C1 segment of cervical spinal cord (tissue), 14 donors: Measurements from ENCODE around the gene RAB22A.

Source experiments
- DNase-seq, 14 donors: peaks; one replicate each; lab custom pipeline; 2025; lab: John Stamatoyannopoulos, UW

The RAB22A gene, protein sequence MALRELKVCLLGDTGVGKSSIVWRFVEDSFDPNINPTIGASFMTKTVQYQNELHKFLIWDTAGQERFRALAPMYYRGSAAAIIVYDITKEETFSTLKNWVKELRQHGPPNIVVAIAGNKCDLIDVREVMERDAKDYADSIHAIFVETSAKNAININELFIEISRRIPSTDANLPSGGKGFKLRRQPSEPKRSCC

DNA sequence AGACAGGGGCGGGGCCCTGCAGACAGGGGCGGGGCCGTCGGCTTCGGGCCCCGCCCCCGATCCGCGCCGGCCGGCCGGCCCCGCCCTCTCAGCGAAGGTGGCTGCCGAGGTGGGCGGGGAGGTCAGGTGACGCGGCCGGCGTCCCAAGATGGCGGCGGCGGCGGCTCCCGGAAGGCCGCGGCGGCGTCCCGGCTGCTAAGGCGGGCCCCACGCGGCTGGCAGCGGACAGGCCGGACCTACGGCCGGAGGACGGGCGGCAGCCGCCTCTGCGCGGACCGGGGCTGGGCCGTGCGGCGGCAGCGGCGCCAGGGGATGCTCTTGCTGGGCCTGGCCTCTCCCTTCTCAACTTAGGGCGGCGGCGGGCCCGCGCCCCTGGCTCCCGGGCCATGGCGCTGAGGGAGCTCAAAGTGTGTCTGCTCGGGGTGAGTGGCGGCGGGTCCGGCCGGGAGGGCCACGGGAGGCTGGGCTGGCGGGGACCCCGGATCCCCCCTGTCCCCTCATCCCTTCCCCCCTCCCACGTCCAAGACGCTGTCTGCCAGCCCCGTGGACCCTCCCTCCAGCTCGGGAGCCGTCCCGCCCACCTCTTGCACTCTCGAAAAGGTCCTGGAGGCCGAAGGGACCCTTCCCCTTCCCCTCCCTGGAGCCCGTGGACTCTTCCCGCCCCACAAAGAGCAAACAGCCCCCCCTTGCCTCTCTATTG lies at the start of gene RAB22A:
TSS of gene RAB22A (plus strand) at position 125 of the 700 bp plus-strand sequence. CDS start at position 387, 262 bp downstream.
- DNase-seq: peak in 13 of 14 donors; percentile 23 to 82 (median 51)

DNA sequence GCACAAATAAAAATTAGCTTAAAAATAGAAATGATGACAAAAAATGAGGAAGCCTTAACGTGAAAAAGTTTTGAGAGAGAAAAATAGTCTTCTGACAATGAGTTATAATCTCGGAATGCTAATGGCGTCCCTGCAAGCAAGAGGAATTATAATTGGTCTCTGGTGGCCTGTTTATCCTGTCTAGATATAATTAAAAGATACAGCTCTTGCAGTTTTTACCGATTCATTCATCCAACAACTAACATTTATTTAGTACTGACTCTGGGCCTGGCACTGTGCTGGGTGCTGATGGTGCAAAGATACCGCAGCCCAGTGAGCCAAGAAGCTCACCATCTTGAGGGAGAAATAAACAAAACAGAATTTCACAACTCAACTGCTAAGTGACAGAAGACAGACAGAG lies 49.5 kb upstream of the RAB22A start:
- DNase-seq: no peak

DNA sequence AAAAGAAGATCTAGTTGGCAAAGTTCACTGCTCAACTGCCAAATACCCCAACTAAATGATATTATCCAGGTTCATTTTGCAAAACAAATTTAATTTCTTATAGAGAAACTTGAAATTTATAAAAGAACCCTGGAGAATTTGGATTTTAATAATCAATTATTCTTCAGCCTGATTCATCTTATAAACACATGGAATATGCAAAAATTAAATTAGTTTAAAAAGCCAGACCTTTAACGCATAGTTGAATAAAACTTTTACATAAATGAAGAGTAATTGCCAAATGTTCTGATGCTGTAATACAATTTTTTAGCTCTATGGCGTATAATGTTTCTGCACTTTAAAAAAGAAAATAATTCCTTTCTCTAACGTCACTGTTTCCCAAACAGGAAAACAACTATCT lies 47.9 kb upstream of the RAB22A start:
- DNase-seq: no peak

DNA sequence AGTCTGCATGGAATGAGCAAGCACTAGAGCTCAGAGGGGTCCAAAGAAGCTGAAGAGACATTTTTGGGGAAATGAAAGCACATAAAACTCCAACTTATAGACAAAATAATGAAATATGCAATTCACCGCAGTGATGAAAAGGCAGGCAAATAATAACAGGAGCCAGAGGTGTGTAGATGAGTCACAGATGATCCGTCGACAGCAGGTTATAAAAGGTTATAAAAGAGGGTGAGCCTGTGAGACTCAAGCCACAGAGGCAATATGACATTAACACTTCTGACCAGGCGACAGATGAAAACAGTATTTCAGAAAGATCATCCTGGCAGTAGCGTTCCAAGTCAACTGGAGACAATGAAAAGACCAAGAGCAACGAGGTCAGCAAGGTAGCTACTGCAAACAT lies 45.2 kb upstream of the RAB22A start:
- DNase-seq: no peak

DNA sequence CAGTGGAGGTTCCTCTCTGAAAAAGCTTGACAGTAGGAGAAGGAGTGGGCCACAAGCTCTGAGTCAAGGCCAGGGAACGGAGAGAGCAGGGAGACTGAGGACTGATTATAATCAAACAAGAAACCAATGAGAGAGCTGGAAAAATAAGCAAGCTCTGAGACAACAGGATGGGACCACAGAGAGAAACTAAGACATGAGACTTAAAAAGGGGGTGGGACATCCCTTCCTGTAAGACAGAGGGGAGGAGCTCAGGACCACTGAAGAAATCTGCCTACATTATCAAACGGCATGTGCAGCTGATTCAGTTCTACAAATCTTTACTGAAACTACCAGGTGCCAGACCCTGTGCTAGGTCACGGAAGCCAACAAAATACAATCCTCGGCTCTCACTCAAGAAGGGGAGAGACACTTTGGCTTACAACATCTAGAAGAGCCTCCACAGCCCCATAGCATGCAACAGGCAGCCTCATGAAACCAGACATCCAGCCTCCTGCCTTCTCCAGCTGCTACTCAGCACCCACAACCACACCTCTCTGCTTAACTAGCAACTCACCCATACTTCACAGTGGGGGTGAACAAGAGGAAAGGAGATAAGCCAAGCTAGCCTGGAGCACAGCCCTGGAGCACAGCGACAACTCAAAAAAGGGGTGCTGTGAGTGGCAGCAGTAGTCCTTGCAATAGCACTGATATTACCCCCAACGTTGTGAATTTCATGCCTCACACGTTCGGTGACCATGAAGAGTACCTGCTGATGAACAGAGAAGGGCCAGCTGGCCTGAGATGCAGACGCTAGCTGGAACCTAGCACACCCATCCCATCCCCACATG lies 41.9 kb upstream of the RAB22A start:
- no peak for DNase-seq

DNA sequence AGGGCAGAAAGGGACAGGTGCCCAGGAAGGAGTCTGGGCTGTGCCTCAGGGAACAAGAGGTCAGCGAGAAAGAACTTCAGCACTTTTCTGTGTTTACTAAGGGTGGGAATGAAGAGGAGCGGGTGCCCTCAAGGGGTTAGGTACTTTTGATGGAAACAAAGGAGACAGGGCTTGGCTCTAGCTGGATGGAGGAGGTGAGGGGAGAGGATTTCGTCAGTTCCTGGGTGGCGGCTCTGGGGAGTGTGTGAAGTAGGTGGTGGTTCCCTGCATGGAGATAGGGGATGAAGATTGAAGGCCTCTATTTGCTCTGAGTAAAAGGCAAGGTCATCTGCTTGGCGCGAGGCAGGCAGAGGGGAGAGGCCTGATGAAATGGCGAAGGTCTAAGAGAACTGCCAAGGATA lies 41.1 kb upstream of the RAB22A start:
- DNase-seq: no peak

DNA sequence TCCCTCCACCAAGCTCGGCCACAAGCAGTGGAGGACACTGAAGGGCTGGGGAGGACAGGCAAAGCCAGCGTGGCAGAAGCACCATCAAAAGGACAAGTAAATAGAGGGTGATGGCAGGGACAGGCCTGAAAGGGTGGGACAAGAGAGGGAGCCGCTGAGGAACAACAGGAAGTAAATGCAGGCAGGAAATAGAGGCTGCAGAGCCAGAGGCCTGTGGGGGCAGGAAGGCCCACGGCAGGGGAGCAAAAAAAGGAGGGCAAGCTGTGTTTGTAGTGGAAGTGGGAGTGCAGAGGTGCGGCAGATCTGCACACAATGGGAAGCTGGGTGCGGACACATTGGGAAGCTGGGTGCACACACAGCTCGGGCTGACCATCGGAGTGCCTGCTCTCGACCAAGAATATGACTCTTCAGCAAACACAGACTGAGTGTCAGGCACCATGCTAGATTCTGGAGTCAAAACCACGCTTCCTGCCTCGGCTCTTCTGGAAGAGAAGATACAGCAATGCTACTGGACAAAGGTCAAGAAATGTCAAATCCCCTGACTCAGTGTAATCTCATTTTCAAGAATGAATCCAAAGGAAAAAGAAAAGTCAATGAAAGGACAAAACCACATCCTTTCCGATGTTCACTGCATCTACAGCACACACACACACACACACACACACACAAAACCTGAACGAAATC lies 40.4 kb upstream of the RAB22A start:
- no peak for DNase-seq

DNA sequence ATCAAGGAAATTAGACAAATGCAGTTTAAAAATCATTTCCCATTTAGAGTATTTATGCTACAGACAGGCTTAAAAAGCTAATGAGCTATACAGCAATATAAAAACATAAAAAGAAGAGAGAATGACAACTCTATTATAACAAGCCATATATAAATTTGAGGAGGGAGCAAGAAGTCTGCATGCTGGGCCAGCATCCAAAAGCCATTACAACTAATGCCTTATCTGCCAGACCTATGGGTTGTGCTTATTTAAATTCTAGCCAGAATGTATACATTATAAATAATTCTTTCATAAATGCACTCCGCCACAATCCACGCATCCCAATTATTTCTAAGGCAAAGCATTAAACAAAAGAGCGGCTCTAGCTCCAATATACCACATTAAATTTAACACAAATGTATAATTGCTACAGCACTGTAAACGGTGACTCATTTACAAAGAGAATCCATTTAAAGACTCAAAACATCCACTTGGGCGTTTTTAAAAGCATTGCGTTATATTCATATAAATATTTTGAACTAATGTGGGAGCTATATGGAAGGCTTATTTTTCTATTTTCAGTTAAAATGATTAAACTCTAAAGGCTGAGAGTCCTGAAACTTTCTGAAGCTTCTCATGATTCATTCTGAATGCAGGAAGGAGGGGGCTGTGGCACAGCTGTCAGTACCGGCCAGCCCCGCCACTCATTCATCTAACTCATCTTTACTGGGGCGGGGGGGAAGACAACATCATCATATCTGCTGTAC lies 37.7 kb upstream of the RAB22A start:
- no peak for DNase-seq

DNA sequence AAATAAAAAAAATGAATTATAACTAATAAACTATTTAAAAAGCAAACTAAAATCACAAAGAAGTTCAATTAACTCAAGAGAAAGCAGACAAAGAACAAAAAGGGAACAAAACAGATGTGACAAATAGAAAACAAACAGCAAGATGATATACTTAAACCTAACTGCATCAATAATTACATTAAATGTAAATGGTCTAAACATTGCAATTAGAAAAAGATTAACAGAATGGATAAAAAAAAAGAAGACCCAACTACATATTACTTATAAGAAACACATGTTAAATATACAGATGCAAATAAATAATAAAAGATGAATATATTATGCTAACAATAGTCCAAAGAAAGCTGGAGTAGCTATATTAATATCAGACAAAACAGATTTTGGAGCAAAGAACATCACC lies 35.1 kb upstream of the RAB22A start:
- no peak for DNase-seq

DNA sequence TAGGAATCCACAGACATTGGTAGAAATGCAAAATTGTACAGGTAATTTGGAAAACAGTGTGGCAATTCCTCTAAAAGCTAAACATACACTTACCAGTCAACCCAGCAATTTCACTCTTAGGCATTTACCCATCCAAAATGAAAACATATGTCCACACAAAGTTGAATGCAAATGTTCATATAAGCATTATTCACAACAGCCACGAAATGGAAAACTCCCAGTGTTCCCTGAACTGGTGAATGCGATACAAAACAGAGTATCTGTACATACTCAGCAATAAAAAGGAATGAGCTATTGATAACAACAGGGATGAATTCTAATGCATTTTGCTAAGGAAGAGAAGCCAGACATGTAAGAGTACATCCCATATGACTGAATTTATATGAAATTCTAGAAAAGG lies 32.4 kb upstream of the RAB22A start:
- no peak for DNase-seq

DNA sequence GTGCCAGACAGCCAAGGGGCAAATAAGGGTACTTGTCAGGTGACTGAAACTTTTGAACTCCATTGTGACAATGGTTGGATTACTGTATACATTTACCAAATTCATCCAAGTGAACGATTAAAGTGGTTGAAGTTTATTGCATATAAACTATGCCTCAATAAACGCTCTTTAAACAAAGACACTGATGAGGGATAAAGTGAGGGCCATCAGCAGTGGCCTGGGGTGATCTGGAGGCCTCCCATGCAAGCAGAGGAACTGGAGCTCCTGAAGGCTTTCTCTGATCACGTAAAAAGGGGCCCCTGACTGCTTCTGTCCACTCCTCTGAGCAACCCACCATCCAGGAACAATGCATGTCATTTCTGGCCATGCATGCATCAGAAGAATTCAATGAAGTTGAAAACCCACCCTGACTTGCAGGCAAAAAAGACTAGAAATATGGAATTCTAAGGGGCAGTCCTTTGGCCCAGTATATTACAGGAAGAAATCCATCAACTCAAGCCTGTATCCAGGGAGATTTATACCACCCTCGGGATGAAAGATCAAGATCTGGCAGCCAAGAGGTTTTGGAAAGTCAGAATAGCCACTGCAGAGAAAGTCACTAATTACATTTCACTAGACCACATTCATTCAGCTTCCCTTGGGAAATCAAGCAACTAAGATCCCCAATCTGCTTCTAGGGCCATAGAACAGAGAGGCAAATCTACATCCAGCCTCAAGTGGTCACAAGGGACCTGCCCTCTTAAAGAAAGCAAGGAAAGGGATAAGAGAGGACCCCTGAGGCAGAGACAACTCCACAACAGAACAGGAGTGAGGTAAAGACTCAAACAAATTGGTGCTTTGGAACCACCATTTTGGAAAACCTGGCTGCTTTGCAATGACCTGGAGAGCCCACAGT lies 31.7 kb upstream of the RAB22A start:
- DNase-seq: no peak

DNA sequence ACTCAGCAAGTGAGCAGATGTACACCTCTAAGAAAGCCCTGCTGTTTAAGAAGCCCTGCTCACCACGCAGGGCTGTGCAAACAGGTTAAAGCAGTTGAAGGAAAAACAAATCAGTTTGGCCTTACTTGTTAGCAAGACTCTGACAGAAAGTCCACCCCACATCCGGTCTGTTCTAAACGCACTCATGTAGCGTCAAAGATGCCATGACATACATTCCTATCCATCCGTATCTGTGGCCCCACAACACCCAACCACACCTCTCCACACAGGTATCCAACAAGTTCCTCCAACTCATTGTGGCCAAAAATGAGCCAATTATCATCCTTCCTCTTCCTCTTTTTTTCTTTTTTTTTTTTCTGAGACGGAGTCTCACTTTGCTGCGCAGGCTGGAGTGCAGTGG lies 22.8 kb upstream of the RAB22A start:
- no peak for DNase-seq

DNA sequence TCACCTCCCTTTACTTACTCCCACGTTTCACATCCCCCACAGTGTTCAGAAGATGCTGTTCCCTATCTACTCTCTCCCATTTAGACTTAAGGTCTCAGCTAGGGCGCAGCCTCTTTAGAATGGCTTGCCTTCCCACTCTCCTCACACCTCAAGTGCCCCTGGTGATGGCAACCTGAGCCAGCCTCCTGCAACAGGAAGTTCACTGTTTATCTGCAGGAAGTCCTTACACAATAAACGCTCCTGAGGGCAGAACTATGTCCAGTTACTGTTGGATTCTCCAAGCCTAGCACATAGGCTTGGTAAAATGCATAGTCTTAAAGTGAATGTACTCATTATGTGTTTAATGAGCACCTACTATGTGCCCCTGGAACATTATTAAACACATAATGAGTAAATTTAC lies 21.9 kb upstream of the RAB22A start:
- no peak for DNase-seq

DNA sequence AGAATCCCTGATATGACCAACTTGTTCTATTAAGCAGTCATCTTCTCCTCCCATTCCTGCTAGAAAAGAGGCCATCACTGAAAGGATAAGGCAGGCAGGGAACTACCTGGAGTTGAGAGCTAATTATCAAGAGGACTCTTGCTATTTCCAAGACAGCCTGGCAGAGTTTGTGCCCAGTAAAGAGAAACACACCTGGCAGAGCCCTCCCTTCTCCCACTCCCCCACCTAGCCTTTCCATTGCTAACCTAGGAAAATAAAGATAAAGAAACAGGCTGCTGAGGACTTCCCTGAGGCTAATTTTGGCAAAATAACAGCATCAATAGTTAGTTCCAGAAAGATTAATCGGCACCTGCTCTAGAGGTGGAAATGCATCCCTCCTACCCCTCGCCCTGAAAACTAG lies 20.4 kb upstream of the RAB22A start:
- no peak for DNase-seq

DNA sequence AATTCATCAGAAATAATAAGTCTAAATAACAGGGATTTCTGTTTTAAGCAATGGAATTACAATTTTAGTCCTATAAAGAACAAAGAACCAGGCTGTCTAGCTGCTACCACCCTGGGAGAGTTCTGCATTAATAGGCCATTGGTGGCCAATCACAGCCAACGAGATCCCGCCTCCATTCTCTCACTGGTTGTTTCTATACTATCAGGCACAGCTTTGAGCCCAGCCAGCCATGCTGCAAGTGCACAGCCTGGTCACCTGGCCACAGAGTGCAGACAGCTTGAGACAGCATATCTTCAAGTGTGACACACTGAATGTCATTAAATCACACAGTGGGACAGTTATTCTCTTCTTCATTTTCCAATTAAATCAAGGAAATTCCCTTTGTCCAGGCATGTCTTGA lies 16.1 kb upstream of the RAB22A start:
- DNase-seq: peak in 10 of 14 donors; percentile 4 to 51 (median 20)

DNA sequence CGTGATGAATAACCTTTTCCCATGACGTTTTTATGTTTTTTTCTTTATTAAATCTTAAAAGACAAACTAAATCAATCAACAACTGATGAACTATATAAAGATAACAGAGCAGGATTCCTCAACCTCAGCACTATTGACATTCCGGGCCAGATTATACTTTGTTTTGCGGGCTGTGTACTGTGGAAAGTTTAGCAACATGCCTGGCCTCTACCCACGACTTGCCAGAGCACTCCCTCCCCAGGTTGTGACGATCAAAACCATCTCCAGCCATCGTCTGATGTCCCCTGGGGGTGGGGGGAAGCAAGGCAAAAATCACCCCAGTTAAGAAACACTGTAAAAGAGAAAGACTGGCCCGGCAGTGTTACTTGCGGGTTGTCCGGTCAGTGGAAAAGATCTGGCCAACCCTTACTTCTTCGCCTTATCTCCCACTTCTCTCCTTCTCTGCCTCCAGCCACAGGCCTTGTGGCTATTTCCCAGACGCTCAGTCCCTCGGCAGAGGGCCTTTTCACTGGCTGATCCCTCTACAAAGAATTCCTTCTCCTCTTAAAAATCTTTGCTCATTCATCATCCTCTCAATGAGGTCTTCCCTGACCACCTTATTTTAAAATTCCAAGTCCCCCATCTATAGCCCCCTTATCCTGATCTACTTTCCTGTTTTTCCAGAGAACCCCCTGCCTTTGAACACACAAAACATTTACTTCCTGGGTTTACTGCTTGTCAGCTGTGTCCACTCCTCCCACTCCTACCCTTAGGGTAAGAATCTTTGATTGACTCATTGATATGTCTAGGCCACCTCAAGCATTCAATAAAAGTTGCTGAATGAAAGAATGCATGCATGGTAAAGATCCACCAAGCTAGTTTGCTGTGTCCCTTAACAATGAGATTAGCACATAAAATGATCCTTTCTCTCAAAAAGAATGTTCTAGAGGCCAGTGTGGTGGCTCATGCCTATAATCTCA lies 14.7 kb upstream of the RAB22A start:
- DNase-seq: no peak

DNA sequence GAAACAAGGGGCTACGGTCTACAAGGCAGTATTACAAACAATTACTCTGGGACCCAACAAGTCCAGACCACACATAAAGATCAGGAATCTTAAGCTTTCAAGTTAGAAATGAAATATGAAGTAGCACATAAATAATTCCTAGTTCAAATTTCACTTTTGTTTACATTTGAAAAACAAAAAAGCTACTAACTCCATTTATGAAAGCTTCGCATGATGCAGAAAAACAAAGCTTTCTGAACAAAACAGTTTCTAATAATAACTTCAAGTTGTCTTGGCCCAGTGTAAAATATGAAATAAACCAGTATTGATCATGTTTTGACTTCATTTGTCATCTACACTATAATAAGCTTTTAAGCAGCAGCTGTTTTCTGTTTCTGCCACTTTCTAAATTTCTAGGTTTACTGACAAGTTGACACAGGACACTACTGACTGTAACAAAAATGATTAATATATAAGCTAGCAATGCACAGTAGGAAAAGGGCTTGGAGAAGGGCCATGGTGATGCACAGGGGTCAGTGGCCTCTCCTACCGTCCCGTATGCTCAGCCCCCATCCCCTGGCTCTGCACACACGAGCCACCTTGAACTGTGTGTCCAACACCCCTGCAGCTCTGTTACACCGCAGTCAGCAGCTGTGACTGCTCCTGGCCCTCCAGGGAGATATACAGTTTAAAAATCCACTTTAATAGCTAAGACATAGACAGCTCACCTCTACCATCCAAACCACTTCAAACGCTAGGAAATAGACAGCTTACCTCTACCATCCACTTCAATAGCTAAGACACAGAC lies 13.3 kb upstream of the RAB22A start:
- no peak for DNase-seq

DNA sequence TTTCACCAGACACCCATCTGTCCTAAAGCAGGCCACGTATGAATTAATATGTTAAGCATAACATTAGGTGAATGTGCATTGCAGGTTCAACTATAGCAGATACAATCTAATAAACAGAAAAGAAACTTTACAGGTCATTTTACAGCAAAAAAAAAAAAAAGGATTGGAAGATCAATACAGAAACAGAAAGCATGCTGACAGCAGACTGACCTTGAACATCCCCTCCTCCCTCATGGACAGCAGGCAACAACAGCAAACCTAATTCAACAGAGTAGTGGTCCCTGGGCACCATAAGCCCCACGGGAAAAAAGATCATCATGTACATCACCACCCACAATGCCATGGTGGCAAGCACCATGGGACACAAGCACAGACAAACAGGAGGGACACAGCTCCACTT lies 12.1 kb upstream of the RAB22A start:
- DNase-seq: no peak
